Testis (tissue), 2 donors: ENCODE measurements around the gene TAGLN2.

ENCODE experiments used
- POLR2A ChIP-seq: fragments of 450-650 bp; IDR thresholded peaks from one replicate; pipeline ENCODE4 v1.6.1; 2017; ENCODE audit warnings: antibody characterized with exemption, mild to moderate bottlenecking, moderate library complexity
- TF ChIP-seq, protein P1 (sequence below), 3 experiments: fragments of 450-650 bp in 2 of 3; fragments of 200-600 bp in 1 of 3; sonication (generic) in 1 of 3; IDR thresholded peaks; one replicate each; pipeline ENCODE4 v1.5.1; 2016 to 2019; ENCODE audit warnings: antibody characterized with exemption in 3 of 3, mild to moderate bottlenecking in 2 of 3, moderate library complexity in 1 of 3

DNA sequence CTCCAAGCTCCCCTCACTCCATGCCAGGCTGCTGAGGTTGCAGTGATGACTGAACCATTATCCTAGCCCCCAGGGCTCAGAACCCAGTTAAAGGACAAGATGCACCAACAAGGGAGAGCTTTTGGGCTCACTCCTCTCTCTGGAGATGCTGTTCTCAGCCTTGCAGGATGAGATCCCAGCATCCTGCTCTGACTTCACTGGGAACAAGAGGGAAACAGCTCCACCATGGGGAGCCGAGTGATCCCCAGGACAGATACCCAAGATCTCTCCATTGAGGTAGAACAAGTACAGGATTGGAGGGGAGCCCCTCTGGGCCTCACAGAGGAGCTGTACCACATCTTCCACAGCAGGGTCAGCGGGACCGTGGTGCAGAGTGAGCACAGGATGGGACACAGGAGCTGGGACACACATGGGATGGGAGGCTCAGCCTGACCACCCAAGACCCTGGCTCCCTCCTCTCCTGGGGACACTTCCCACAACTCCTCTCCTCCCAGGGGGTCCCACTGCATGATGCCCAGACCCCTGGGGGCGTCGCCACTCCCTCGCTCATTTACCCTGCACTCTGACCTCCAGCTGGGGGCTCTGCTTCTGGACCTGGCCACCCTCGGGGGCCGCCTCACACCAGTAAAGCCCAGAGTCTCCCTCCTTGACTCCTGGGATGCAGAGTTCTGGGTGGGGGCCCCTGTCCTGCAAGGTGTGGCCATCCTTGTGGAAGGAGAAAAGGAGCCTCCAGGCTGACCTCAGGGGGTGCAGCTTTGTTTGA is 47.3 kb upstream of the TAGLN2 start:
- TF ChIP-seq, protein P1, sequence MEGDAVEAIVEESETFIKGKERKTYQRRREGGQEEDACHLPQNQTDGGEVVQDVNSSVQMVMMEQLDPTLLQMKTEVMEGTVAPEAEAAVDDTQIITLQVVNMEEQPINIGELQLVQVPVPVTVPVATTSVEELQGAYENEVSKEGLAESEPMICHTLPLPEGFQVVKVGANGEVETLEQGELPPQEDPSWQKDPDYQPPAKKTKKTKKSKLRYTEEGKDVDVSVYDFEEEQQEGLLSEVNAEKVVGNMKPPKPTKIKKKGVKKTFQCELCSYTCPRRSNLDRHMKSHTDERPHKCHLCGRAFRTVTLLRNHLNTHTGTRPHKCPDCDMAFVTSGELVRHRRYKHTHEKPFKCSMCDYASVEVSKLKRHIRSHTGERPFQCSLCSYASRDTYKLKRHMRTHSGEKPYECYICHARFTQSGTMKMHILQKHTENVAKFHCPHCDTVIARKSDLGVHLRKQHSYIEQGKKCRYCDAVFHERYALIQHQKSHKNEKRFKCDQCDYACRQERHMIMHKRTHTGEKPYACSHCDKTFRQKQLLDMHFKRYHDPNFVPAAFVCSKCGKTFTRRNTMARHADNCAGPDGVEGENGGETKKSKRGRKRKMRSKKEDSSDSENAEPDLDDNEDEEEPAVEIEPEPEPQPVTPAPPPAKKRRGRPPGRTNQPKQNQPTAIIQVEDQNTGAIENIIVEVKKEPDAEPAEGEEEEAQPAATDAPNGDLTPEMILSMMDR (IDR thresholded peaks at IDR 0.05) = no peak
- no peak for TF ChIP-seq POLR2A
